GM23248 (cell line): ENCODE results near the gene TMEM9B. TPM values are rescaled to one million over a fixed set of nuclear protein-coding genes. Genes with fewer than 3 reads are reported as not detected.
A peak's percentile ranks its signal among the peaks of the same experiment; 100 is the strongest.

ENCODE experiments used
- DNase-seq: peaks from one replicate; pipeline ENCODE4 v3.0.0-alpha.2; 2015
- H2AFZ ChIP-seq: fragments of 200-600 bp; sonication (generic); 2 replicates; pipeline ENCODE4 v1.6.1; 2016; ENCODE audit warnings: antibody characterized with exemption
- H3F3A ChIP-seq: fragments of 200-600 bp; sonication (generic); 2 replicates; pipeline ENCODE4 v1.6.1; 2016; ENCODE audit warnings: mild to moderate bottlenecking, antibody characterized with exemption, mixed run types; ENCODE audit not compliant: insufficient read depth
- H3K27ac ChIP-seq: fragments of 200-600 bp; sonication (generic); 2 replicates; pipeline ENCODE4 v1.5.1; 2016; ENCODE audit warnings: mild to moderate bottlenecking
- H3K27me3 ChIP-seq: fragments of 200-600 bp; sonication (generic); replicated peaks from 2 replicates; pipeline ENCODE4 v1.6.1; 2016; ENCODE audit warnings: mild to moderate bottlenecking; ENCODE audit not compliant: insufficient read depth
- H3K36me3 ChIP-seq: fragments of 200-600 bp; sonication (generic); 2 replicates; pipeline ENCODE4 v1.6.1; 2016; ENCODE audit warnings: low read depth, mild to moderate bottlenecking
- H3K4me1 ChIP-seq: fragments of 200-600 bp; sonication (generic); 2 replicates; pipeline ENCODE4 v1.6.1; 2016; ENCODE audit warnings: mild to moderate bottlenecking; ENCODE audit not compliant: insufficient read depth
- H3K4me2 ChIP-seq: fragments of 200-600 bp; sonication (generic); one replicate; pipeline ENCODE4 v1.6.1; 2016; ENCODE audit warnings: mild to moderate bottlenecking; ENCODE audit not compliant: unreplicated experiment
- H3K4me3 ChIP-seq: fragments of 200-600 bp; sonication (generic); 2 replicates; pipeline ENCODE4 v1.5.1; 2016; ENCODE audit warnings: mild to moderate bottlenecking
- H3K79me2 ChIP-seq: fragments of 200-600 bp; sonication (generic); 2 replicates; pipeline ENCODE4 v1.6.1; 2016; ENCODE audit warnings: mild to moderate bottlenecking; ENCODE audit not compliant: insufficient read depth
- H3K9ac ChIP-seq: fragments of 200-600 bp; sonication (generic); 2 replicates; pipeline ENCODE4 v1.6.1; 2016; ENCODE audit warnings: mild to moderate bottlenecking
- H3K9me2 ChIP-seq: fragments of 200-600 bp; sonication (generic); 2 replicates; pipeline ENCODE4 v1.6.1; 2016; ENCODE audit warnings: mixed run types, mild to moderate bottlenecking, moderate library complexity; ENCODE audit not compliant: insufficient read depth
- H3K9me3 ChIP-seq: fragments of 200-600 bp; sonication (generic); one replicate; pipeline ENCODE4 v1.6.1; 2017; ENCODE audit warnings: low read depth
- H4K20me1 ChIP-seq: fragments of 200-600 bp; sonication (generic); 2 replicates; pipeline ENCODE4 v1.6.0; 2016; ENCODE audit not compliant: insufficient read depth
- EZH2 ChIP-seq: fragments of 200-600 bp; sonication (generic); IDR thresholded peaks from 2 replicates; pipeline ENCODE4 v1.6.1; 2018; ENCODE audit warnings: antibody characterized with exemption, mild to moderate bottlenecking; ENCODE audit not compliant: insufficient read depth, poor library complexity, severe bottlenecking
- EZH2phosphoT487 ChIP-seq: fragments of 200-600 bp; sonication (generic); IDR thresholded peaks from 2 replicates; pipeline ENCODE4 v1.6.1; 2018; ENCODE audit warnings: antibody characterized with exemption, moderate library complexity, mild to moderate bottlenecking, low read depth; ENCODE audit not compliant: insufficient read depth
- WGBS, 2 experiments: methylation state at CpG; one replicate each; pipeline ENCODE4 v1.1.6; 2015 to 2017; ENCODE audit warnings: low lambda C conversion rate in 2 of 2, low coverage in 1 of 2; ENCODE audit errors: missing lambda C conversion rate in 2 of 2; 5-methylcytosine and 5-hydroxymethylcytosine counted together
- in situ Hi-C: fragments of 300-500 bp; cut with MboI; formaldehyde crosslinking; loops from 2 replicates; pipeline ENCODE4 v1.15.0; 2020
- polyA plus RNA-seq: library from polyadenylated mRNA; unstranded; fragments of >200 nt; fragmentation: Nextera tagmentation; extraction: Ambion mirVana; gene quantifications from 2 replicates; pipeline ENCODE4 v1.2.1, GENCODE V29; 2016
- total RNA-seq: library from RNA; depleted of rRNA; stranded (reverse); fragments of >200 nt; shearing (Covaris generic); gene quantifications from 2 replicates; pipeline ENCODE4 v1.2.3, GENCODE V29; 2014

Gene TMEM9B
- total and polyA plus RNA-seq, 2 experiments from 2014 or later, result 83.4 to 99.6 TPM

GRCh38 chr11:9002920-9003572, 38.8 kb upstream of the TMEM9B start:
- peak overlapping the region; percentile 76 for H3K4me2 ChIP-seq
- H3K9ac ChIP-seq, result peak overlapping the region; percentile 54
- no peaks in the 10 kb centered on the region for H3K9me2 ChIP-seq
- peak overlapping the region; percentile 84 for H2AFZ ChIP-seq
- 20% methylated on average over 8 of the region's 8 CpGs for WGBS, 2 experiments
- no peak for TF ChIP-seq EZH2phosphoT487
- TF ChIP-seq EZH2, result no peak
- DNase-seq, result peak; percentile 24
- peak overlapping the region; percentile 67 for H3K4me3 ChIP-seq
- peaks cover 25% of the 10 kb centered on the region for H3F3A ChIP-seq
- H3K27ac ChIP-seq, result no peak overlapping the region
- no peaks in the 10 kb centered on the region for H3K36me3 ChIP-seq
- peaks cover 19% of the 10 kb centered on the region for H3K4me1 ChIP-seq
- H3K79me2 ChIP-seq, result no peaks in the 10 kb centered on the region
- no peaks in the 10 kb centered on the region for H3K9me3 ChIP-seq
- H3K27me3 ChIP-seq, result no peaks in the 10 kb centered on the region
- no peaks in the 10 kb centered on the region for H4K20me1 ChIP-seq
- in situ Hi-C loops, result no loop called here

GRCh38 chr11:9001736-9002135, 37.5 kb upstream of the TMEM9B start:
- no peaks in the 10 kb centered on the region for H3K9me3 ChIP-seq
- 45 to 50% methylated on average over 6 of the region's 6 CpGs for WGBS, 2 experiments
- peak overlapping the region; percentile 17; the same call in 1 of the 2 replicates for H3K4me3 ChIP-seq
- H3K9ac ChIP-seq, result 0 out of 2 replicates have a peak overlapping the region, but pooled peaks have one; percentile 28
- H3K4me2 ChIP-seq, result peak overlapping the region; percentile 76
- DNase-seq, result peak; percentile 96
- no peaks in the 10 kb centered on the region for H3K36me3 ChIP-seq
- no peaks in the 10 kb centered on the region for H3K27me3 ChIP-seq
- H3K4me1 ChIP-seq, result peaks cover 19% of the 10 kb centered on the region
- H2AFZ ChIP-seq, result peak overlapping the region; percentile 21; the same call in 1 of the 2 replicates
- H3K79me2 ChIP-seq, result no peaks in the 10 kb centered on the region
- peak overlapping the region; percentile 47 for H3K27ac ChIP-seq
- peaks cover 25% of the 10 kb centered on the region for H3F3A ChIP-seq
- no peaks in the 10 kb centered on the region for H3K9me2 ChIP-seq
- in situ Hi-C loops, result no loop called here
- no peaks in the 10 kb centered on the region for H4K20me1 ChIP-seq
- no peak for TF ChIP-seq EZH2phosphoT487
- no peak for TF ChIP-seq EZH2

GRCh38 chr11:8998017-8998416, 33.8 kb upstream of the TMEM9B start:
- Histone ChIP-seq H2AFZ (no peak overlapping the region), H4K20me1 (no peaks in the 10 kb centered on the region), H3K27ac (no peak overlapping the region), H3F3A (peaks cover 18% of the 10 kb centered on the region), H3K9ac (no peak overlapping the region), H3K9me2 (no peaks in the 10 kb centered on the region), H3K27me3 (no peaks in the 10 kb centered on the region), H3K4me1 (peaks cover 16% of the 10 kb centered on the region), H3K4me3 (no peak overlapping the region), H3K36me3 (no peaks in the 10 kb centered on the region), H3K4me2 (no peak overlapping the region), H3K9me3 (no peaks in the 10 kb centered on the region), H3K79me2 (no peaks in the 10 kb centered on the region)
- TF ChIP-seq EZH2phosphoT487 (no peak), EZH2 (no peak)
- WGBS, 2 experiments, result 87 to 97% methylated on average over 2 of the region's 2 CpGs
- in situ Hi-C loops, result no loop called here
- DNase-seq, result no peak

GRCh38 chr11:8997451-8997850, 33.2 kb upstream of the TMEM9B start:
- 94 to 95% methylated on average over 3 of the region's 3 CpGs for WGBS, 2 experiments
- H3F3A ChIP-seq, result peaks cover 13% of the 10 kb centered on the region
- in situ Hi-C loops, result no loop called here

More at GRCh38 chr11:8997451-8997850, 33.2 kb upstream of the TMEM9B start:
- DNase-seq, result no peak
- no peak overlapping the region for H3K4me2 ChIP-seq
- H4K20me1 ChIP-seq, result no peaks in the 10 kb centered on the region
- H3K9ac ChIP-seq, result no peak overlapping the region
- H3K9me2 ChIP-seq, result no peaks in the 10 kb centered on the region
- no peak overlapping the region for H3K4me3 ChIP-seq
- H3K27me3 ChIP-seq, result no peaks in the 10 kb centered on the region
- no peak overlapping the region for H3K27ac ChIP-seq
- H3K79me2 ChIP-seq, result no peaks in the 10 kb centered on the region
- no peak overlapping the region for H2AFZ ChIP-seq
- peaks cover 11% of the 10 kb centered on the region for H3K4me1 ChIP-seq
- H3K9me3 ChIP-seq, result no peaks in the 10 kb centered on the region
- no peaks in the 10 kb centered on the region for H3K36me3 ChIP-seq
- TF ChIP-seq EZH2 (no peak), EZH2phosphoT487 (no peak)
